IPS-18a (cell line): ENCODE data around the gene WDR70.
"Not testable (repeated sequence)": the region's sequence is repeated elsewhere in the genome, so short reads cannot be mapped to it uniquely, and the experiment has no call there.

Experiments used
- H3K27ac ChIP-seq: one replicate; pipeline ENCODE4 v1.5.1; 2013; ENCODE audit warnings: low read length
- H3K27me3 ChIP-seq: one replicate; pipeline ENCODE4 v1.6.1; 2013; ENCODE audit warnings: mild to moderate bottlenecking, low read length; ENCODE audit not compliant: control insufficient read depth, insufficient read depth
- H3K36me3 ChIP-seq: one replicate; pipeline ENCODE4 v1.6.1; 2013; ENCODE audit warnings: low read depth, low read length; ENCODE audit not compliant: control insufficient read depth
- H3K4me1 ChIP-seq: one replicate; pipeline ENCODE4 v1.6.1; 2013; ENCODE audit warnings: low read depth, low read length; ENCODE audit not compliant: control insufficient read depth
- H3K4me3 ChIP-seq: one replicate; pipeline ENCODE4 v1.5.1; 2013; ENCODE audit warnings: low read length
- H3K9ac ChIP-seq: one replicate; pipeline ENCODE4 v1.6.1; 2013; ENCODE audit warnings: mild to moderate bottlenecking, low read length, moderate library complexity
- H3K9me3 ChIP-seq: one replicate; pipeline ENCODE4 v1.6.1; 2013; ENCODE audit warnings: low read depth, low read length; ENCODE audit not compliant: control insufficient read depth

WDR70 gene

GRCh38 chr5:37495210-37495609 lies 116.1 kb downstream of the WDR70 start:
- no peaks in the 10 kb centered on the region for H3K9me3 ChIP-seq
- H3K4me3 ChIP-seq = no peak overlapping the region
- no peaks in the 10 kb centered on the region for H3K27me3 ChIP-seq
- no peak overlapping the region for H3K27ac ChIP-seq
- no peaks in the 10 kb centered on the region for H3K4me1 ChIP-seq
- no peaks in the 10 kb centered on the region for H3K36me3 ChIP-seq
- H3K9ac ChIP-seq = no peak overlapping the region

- no peaks in the 10 kb centered on the region for H3K4me1 ChIP-seq
- no peak overlapping the region for H3K27ac ChIP-seq
- H3K36me3 ChIP-seq = no peaks in the 10 kb centered on the region
- H3K27me3 ChIP-seq = no peaks in the 10 kb centered on the region
- no peak overlapping the region for H3K4me3 ChIP-seq
- no peaks in the 10 kb centered on the region for H3K9me3 ChIP-seq
- H3K9ac ChIP-seq = no peak overlapping the region
Measured at GRCh38 chr5:37495668-37496347, 116.7 kb downstream of the WDR70 start.

DNA sequence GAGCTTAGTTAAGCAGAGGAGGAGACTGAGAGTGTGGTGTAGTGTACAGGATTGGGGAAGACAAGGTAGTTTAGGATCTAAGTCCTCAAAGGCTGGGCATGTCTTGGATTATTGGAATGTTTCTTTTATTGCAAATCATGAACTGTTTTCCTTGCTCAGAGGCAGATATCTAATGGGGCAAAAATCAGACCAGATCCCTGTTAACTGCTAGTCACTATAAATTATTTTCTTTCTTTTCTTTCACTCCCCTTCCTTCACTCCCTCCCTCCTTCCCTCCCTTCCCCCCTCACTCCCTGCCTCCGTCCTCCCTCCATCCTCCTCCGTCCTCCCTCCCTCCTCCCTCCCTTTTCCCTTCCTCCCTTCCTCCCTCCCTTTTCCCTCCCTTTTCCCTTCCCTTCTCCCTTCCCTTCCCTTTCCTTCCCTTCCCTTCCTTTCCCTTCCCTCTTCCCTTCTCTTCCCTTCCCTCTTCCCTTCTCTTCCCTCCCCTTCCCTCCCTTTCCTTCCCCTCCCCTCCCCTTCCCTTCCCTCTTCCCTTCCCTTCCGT lies 117.9 kb downstream of the WDR70 start:
- H3K9me3 ChIP-seq = no peaks in the 10 kb centered on the region
- no peak overlapping the region for H3K4me3 ChIP-seq
- H3K9ac ChIP-seq = no peak overlapping the region
- no peak overlapping the region for H3K27ac ChIP-seq
- no peaks in the 10 kb centered on the region for H3K36me3 ChIP-seq
- no peaks in the 10 kb centered on the region for H3K4me1 ChIP-seq
- no peaks in the 10 kb centered on the region for H3K27me3 ChIP-seq

DNA sequence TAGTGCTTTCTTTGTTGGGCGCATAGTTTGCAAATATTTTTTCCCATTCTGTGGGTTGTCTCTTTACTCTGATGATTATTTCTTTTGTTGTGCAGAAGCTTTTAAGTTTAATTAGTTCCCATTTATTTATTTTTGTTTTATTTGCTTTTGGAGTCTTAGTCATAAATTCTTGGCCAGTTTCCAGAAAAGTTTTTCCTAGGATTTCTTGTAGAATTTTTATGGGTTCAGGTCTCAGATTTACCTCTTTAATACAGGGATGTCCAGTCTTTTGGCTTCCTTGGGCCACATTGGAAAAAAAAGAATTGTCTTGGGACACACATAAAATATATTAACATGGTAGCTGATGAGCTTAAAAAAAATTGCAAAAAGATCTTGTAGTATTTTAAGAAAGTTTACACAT lies 122.0 kb downstream of the WDR70 start:
- H3K27me3 ChIP-seq = no peaks in the 10 kb centered on the region
- no peak overlapping the region for H3K9ac ChIP-seq
- H3K4me1 ChIP-seq = peaks cover 3% of the 10 kb centered on the region
- no peak overlapping the region for H3K27ac ChIP-seq
- H3K36me3 ChIP-seq = no peaks in the 10 kb centered on the region
- no peaks in the 10 kb centered on the region for H3K9me3 ChIP-seq
- no peak overlapping the region for H3K4me3 ChIP-seq

GRCh38 chr5:37506241-37506640 lies 127.1 kb downstream of the WDR70 start:
- Histone ChIP-seq H3K4me1 (peaks cover 3% of the 10 kb centered on the region), H3K27ac (no peak overlapping the region), H3K36me3 (no peaks in the 10 kb centered on the region), H3K4me3 (no peak overlapping the region), H3K9me3 (no peaks in the 10 kb centered on the region), H3K9ac (no peak overlapping the region), H3K27me3 (no peaks in the 10 kb centered on the region)

GRCh38 chr5:37506722-37507121 lies 127.6 kb downstream of the WDR70 start:
- no peak overlapping the region for H3K27ac ChIP-seq
- no peaks in the 10 kb centered on the region for H3K9me3 ChIP-seq
- no peaks in the 10 kb centered on the region for H3K36me3 ChIP-seq
- peaks cover 3% of the 10 kb centered on the region for H3K4me1 ChIP-seq
- no peak overlapping the region for H3K9ac ChIP-seq
- H3K27me3 ChIP-seq = no peaks in the 10 kb centered on the region
- no peak overlapping the region for H3K4me3 ChIP-seq

DNA sequence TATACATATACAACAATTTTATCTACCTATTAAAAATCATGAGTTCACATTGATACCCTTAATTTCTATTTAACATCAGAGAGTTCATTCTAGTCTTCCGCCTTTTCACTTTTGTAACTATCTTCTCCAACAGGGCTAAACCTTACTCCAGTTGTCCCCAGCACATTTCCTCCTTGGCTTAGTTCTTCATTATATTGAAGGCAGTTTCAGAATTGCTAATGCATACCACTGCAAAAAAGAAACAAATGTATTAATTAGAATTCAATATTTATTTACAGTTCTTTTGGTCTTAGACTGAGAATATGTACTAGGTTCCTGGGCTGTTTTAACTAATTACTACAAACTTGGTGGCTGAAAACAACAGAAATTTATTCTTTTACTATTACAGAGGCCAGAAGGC lies 132.5 kb downstream of the WDR70 start:
- no peaks in the 10 kb centered on the region for H3K4me1 ChIP-seq
- H3K36me3 ChIP-seq = no peaks in the 10 kb centered on the region
- no peak overlapping the region for H3K4me3 ChIP-seq
- H3K27me3 ChIP-seq = no peaks in the 10 kb centered on the region
- no peaks in the 10 kb centered on the region for H3K9me3 ChIP-seq
- H3K27ac ChIP-seq = no peak overlapping the region
- no peak overlapping the region for H3K9ac ChIP-seq

GRCh38 chr5:37514946-37515345 lies 135.8 kb downstream of the WDR70 start:
- Histone ChIP-seq H3K9me3 (no peaks in the 10 kb centered on the region), H3K4me3 (no peak overlapping the region), H3K27me3 (no peaks in the 10 kb centered on the region), H3K9ac (no peak overlapping the region), H3K4me1 (no peaks in the 10 kb centered on the region), H3K36me3 (no peaks in the 10 kb centered on the region), H3K27ac (no peak overlapping the region)

GRCh38 chr5:37517686-37518085 lies 138.6 kb downstream of the WDR70 start:
- no peak overlapping the region for H3K9ac ChIP-seq
- H3K27ac ChIP-seq = no peak overlapping the region
- no peaks in the 10 kb centered on the region for H3K27me3 ChIP-seq
- no peaks in the 10 kb centered on the region for H3K4me1 ChIP-seq
- H3K4me3 ChIP-seq = no peak overlapping the region
- H3K9me3 ChIP-seq = peaks cover 6% of the 10 kb centered on the region
- H3K36me3 ChIP-seq = no peaks in the 10 kb centered on the region

GRCh38 chr5:37518356-37518755 lies 139.2 kb downstream of the WDR70 start:
- not testable (repeated sequence) for H3K27me3 ChIP-seq, H3K9me3 ChIP-seq, H3K36me3 ChIP-seq, H3K4me1 ChIP-seq, H3K4me3 ChIP-seq, H3K27ac ChIP-seq, H3K9ac ChIP-seq

DNA sequence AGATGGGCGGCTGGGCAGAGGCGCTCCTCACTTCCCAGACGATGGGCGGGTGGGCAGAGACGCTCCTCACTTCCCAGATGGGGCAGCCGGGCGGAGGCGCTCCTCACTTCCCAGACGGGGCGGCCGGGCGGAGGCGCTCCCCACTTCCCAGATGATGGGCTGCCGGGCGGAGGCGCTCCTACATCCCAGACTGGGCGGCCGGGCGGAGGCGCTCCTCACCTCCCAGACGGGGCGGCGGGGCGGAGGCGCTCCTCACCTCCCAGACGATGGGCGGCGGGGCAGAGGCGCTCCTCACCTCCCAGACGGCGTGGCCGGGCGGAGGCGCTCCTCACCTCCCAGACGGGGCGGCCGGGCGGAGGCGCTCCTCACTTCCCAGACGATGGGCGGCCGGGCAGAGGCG lies 140.2 kb downstream of the WDR70 start:
- Histone ChIP-seq H3K27ac (no peak overlapping the region), H3K4me3 (no peak overlapping the region), H3K36me3 (no peaks in the 10 kb centered on the region), H3K4me1 (no peaks in the 10 kb centered on the region), H3K9ac (no peak overlapping the region), H3K9me3 (peaks cover 6% of the 10 kb centered on the region), H3K27me3 (no peaks in the 10 kb centered on the region)

GRCh38 chr5:37519807-37520206 lies 140.7 kb downstream of the WDR70 start:
- H3K27me3 ChIP-seq = no peaks in the 10 kb centered on the region
- H3K4me3 ChIP-seq = no peak overlapping the region
- no peak overlapping the region for H3K9ac ChIP-seq
- H3K36me3 ChIP-seq = no peaks in the 10 kb centered on the region
- no peaks in the 10 kb centered on the region for H3K4me1 ChIP-seq
- no peak overlapping the region for H3K27ac ChIP-seq
- peaks cover 6% of the 10 kb centered on the region for H3K9me3 ChIP-seq
